Mammary epithelial cell (primary cell): Measurements from ENCODE around the gene GNL3.

Source experiments
- CTCF ChIP-seq, 2 donors: IDR thresholded peaks in 1 of 2; conservative IDR thresholded peaks in 1 of 2; 2 replicates each; pipeline ENCODE4 v1.5.1; 2011 to 2012; ENCODE audit warnings: inconsistent platforms in 2 of 2, low read length in 2 of 2, mild to moderate bottlenecking in 2 of 2, control low read depth in 1 of 2, low read depth in 1 of 2; ENCODE audit not compliant: insufficient read depth in 1 of 2; ENCODE audit errors: extremely low read depth in 1 of 2
- EZH2 ChIP-seq: IDR thresholded peaks from 2 replicates; pipeline ENCODE4 v1.6.1; 2012; ENCODE audit warnings: low read length, inconsistent platforms, borderline replicate concordance

- TF ChIP-seq CTCF (conservative IDR thresholded peaks at IDR 0.05 in 1 of 2, IDR thresholded peaks at IDR 0.05 in 1 of 2; ENCODE audit: extremely low read depth in 1 of 2, insufficient read depth in 1 of 2, low read depth in 1 of 2, low read length in 2 of 2) (no peak), EZH2 (no peak)
These were observed 17.5 kb downstream of the GNL3 start for GRCh38 chr3:52703341-52703740.
